Mammary epithelial cell (primary cell): ENCODE results near the gene GOLT1A.

ENCODE experiments used
- EZH2 ChIP-seq: IDR thresholded peaks from 2 replicates; pipeline ENCODE4 v1.6.1; 2012; ENCODE audit warnings: low read length, inconsistent platforms, borderline replicate concordance
- TF ChIP-seq, protein P1 (sequence below), 2 donors: IDR thresholded peaks in 1 of 2; conservative IDR thresholded peaks in 1 of 2; 2 replicates each; pipeline ENCODE4 v1.5.1; 2011 to 2012; ENCODE audit warnings: inconsistent platforms in 2 of 2, low read length in 2 of 2, mild to moderate bottlenecking in 2 of 2, control low read depth in 1 of 2, low read depth in 1 of 2; ENCODE audit not compliant: insufficient read depth in 1 of 2; ENCODE audit errors: extremely low read depth in 1 of 2

DNA sequence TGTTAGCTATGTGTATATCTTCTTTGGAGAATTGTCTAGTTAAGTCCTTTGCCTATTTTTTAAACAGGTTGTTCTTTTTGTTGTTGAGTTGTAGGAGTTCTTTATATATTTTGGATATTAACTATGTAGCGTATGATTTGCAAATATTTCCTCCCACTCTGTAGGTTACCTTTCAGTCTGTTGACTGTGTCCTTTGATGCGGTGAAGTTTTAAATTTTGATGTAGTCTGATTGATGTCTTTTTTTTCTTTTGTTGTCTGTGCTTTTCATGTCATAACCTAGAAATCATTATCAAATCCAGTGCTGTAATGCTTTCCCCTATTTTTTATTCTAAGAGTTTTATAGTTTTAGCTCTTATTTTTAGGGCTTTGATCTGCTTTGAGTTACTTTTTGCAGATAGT, 8.8 kb downstream of the GOLT1A start:
- TF ChIP-seq, protein P1, sequence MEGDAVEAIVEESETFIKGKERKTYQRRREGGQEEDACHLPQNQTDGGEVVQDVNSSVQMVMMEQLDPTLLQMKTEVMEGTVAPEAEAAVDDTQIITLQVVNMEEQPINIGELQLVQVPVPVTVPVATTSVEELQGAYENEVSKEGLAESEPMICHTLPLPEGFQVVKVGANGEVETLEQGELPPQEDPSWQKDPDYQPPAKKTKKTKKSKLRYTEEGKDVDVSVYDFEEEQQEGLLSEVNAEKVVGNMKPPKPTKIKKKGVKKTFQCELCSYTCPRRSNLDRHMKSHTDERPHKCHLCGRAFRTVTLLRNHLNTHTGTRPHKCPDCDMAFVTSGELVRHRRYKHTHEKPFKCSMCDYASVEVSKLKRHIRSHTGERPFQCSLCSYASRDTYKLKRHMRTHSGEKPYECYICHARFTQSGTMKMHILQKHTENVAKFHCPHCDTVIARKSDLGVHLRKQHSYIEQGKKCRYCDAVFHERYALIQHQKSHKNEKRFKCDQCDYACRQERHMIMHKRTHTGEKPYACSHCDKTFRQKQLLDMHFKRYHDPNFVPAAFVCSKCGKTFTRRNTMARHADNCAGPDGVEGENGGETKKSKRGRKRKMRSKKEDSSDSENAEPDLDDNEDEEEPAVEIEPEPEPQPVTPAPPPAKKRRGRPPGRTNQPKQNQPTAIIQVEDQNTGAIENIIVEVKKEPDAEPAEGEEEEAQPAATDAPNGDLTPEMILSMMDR (conservative IDR thresholded peaks at IDR 0.05 in 1 of 2, IDR thresholded peaks at IDR 0.05 in 1 of 2; ENCODE audit: extremely low read depth in 1 of 2, insufficient read depth in 1 of 2, low read depth in 1 of 2, low read length in 2 of 2) = no peak
- TF ChIP-seq EZH2 = no peak
